Mesothelial cell of epicardium (in vitro differentiated cells): ENCODE data around the gene ACADVL. TPM values are rescaled to one million over a fixed set of nuclear protein-coding genes. Genes with fewer than 3 reads are reported as not detected.
A peak's percentile ranks its signal among the peaks of the same experiment; 100 is the strongest.

Experiments
- DNase-seq, 2 experiments: peaks; one replicate each; pipeline ENCODE4 v3.0.0; 2021; ENCODE audit warnings: low spot score in 2 of 2; ENCODE audit not compliant: unreplicated experiment in 2 of 2
- H3K27ac Mint-ChIP-seq: 2 replicates; pipeline ENCODE4 v1.8.0; 2021; ENCODE audit warnings: mixed read lengths
- H3K27me3 Mint-ChIP-seq: 2 replicates; pipeline ENCODE4 v1.8.0; 2021; ENCODE audit warnings: low read depth, mixed read lengths
- H3K36me3 Mint-ChIP-seq: 2 replicates; pipeline ENCODE4 v1.8.0; 2021; ENCODE audit warnings: mixed read lengths
- H3K4me1 Mint-ChIP-seq: 2 replicates; pipeline ENCODE4 v1.8.0; 2021; ENCODE audit warnings: mixed read lengths
- H3K4me3 Mint-ChIP-seq: 2 replicates; pipeline ENCODE4 v1.8.0; 2021; ENCODE audit warnings: mild to moderate bottlenecking, moderate library complexity, mixed read lengths
- H3K9me3 Mint-ChIP-seq: 2 replicates; pipeline ENCODE4 v1.8.0; 2021; ENCODE audit warnings: mixed read lengths
- total RNA-seq: library from RNA; stranded (reverse); gene quantifications from 3 replicates; pipeline ENCODE4 v1.2.1, GENCODE V29; 2021
- TF ChIP-seq, protein P1 (sequence below): fragments of 200-600 bp; sonication (generic); IDR thresholded peaks from one replicate; pipeline ENCODE4 v1.5.0; 2021; ENCODE audit warnings: antibody characterized with exemption; ENCODE audit not compliant: unreplicated experiment

ACADVL gene
- total RNA-seq, 1 donor from 2014 or later, result 424 TPM

GRCh38 chr17:7196651-7197401 lies 22.9 kb upstream of the ACADVL start:
- Mint-ChIP-seq H3K27me3 (no peaks in the 10 kb centered on the region), H3K27ac (no peak overlapping the region), H3K36me3 (peaks cover 21% of the 10 kb centered on the region)

DNA sequence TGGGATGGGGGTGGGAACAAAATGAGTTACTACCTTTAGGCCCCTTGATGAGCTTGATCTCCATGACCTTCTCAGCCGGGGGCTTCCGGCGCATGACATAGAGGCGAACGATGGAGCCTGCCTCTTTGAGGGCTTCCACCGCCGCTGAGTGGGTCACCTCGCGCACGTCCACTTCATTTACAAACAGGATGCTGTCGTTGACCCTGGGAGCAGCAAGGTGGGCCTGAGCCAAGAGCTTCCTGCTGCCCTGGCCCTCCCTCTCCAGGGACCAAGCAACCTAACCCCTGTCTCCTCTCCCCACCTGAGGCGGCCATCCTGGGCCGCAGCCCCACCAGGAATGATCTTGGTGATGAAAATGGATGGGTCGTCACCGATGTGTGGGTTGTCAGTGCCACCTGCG lies 16.3 kb upstream of the ACADVL start:
- H3K27me3 Mint-ChIP-seq, result no peaks in the 10 kb centered on the region
- no peaks in the 10 kb centered on the region for H3K9me3 Mint-ChIP-seq
- peak overlapping the region; percentile 21 for H3K4me3 Mint-ChIP-seq
- no peak overlapping the region for H3K27ac Mint-ChIP-seq
- peaks cover 6% of the 10 kb centered on the region for H3K36me3 Mint-ChIP-seq
- DNase-seq, result no peak
- H3K4me1 Mint-ChIP-seq, result peaks cover 39% of the 10 kb centered on the region
- TF ChIP-seq, protein P1, sequence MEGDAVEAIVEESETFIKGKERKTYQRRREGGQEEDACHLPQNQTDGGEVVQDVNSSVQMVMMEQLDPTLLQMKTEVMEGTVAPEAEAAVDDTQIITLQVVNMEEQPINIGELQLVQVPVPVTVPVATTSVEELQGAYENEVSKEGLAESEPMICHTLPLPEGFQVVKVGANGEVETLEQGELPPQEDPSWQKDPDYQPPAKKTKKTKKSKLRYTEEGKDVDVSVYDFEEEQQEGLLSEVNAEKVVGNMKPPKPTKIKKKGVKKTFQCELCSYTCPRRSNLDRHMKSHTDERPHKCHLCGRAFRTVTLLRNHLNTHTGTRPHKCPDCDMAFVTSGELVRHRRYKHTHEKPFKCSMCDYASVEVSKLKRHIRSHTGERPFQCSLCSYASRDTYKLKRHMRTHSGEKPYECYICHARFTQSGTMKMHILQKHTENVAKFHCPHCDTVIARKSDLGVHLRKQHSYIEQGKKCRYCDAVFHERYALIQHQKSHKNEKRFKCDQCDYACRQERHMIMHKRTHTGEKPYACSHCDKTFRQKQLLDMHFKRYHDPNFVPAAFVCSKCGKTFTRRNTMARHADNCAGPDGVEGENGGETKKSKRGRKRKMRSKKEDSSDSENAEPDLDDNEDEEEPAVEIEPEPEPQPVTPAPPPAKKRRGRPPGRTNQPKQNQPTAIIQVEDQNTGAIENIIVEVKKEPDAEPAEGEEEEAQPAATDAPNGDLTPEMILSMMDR, result no peak

More at GRCh38 chr17:7196651-7197401, 22.9 kb upstream of the ACADVL start:
- DNase-seq, result no peak
- H3K4me3 Mint-ChIP-seq, result no peak overlapping the region
- TF ChIP-seq, protein P1, result no peak
- no peaks in the 10 kb centered on the region for H3K9me3 Mint-ChIP-seq
- H3K4me1 Mint-ChIP-seq, result no peaks in the 10 kb centered on the region

GRCh38 chr17:7204336-7204735 lies 15.4 kb upstream of the ACADVL start:
- Mint-ChIP-seq H3K9me3 (no peaks in the 10 kb centered on the region), H3K4me3 (peak overlapping the region; percentile 68), H3K27ac (no peak overlapping the region), H3K27me3 (no peaks in the 10 kb centered on the region), H3K4me1 (peaks cover 45% of the 10 kb centered on the region), H3K36me3 (peaks cover 6% of the 10 kb centered on the region)
- TF ChIP-seq, protein P1, result no peak
- no peak for DNase-seq

DNA sequence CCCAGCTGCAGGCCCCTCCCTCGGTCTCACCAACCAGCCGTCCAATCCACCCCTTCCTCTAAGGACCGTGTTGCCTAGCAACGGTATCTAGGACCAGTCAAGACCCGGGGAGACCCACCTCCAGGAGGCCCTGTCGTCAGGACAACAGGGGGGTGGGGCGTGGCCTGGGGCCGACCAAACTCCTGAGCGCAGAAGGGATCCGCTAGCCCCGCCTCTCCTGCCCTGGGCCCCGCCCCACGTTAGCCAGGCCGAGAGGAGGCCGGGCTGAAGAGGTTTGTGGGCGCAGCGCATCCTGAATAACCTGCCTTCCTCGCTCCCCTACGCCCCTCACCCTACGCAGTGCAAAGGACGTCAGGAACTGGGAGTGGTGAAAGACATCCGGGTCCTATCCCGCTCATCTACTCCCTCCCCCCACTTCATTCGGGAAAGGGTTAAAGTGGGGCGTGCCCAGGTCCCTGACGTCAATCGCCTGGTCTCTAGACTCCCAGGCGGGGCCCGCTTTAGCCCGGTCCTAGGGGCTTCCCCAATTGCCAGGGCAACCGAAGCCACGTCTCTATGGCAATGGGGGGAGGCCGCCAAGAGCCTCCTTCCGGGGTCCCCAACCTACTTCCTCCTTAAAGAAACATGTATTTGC lies 14.8 kb upstream of the ACADVL start:
- H3K27me3 Mint-ChIP-seq, result no peaks in the 10 kb centered on the region
- peak overlapping the region; percentile 68 for H3K4me3 Mint-ChIP-seq

DNA sequence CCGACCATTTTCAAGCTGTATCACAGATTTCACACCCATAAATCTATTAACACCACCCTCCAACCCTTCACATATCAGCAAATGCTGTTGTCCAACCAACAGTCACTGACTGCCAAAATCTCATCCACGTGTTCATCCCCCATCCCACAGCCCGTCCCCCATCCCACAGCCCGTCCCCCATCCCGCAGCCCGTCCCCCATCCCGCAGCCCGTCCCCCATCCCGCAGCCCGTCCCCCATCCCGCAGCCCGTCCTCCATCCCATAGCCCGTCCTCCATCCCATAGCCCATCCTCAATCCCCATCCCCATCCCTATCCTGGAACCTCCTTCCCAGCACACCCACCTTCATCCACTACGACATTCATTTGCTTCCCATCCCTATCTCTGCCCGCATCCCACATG lies 14.2 kb upstream of the ACADVL start:
- TF ChIP-seq, protein P1, result no peak
- H3K36me3 Mint-ChIP-seq, result peaks cover 6% of the 10 kb centered on the region
- peak overlapping the region; percentile 68 for H3K4me3 Mint-ChIP-seq
- peaks cover 51% of the 10 kb centered on the region for H3K4me1 Mint-ChIP-seq
- H3K27ac Mint-ChIP-seq, result peak overlapping the region; percentile 81
- no peak for DNase-seq
- H3K9me3 Mint-ChIP-seq, result no peaks in the 10 kb centered on the region
- no peaks in the 10 kb centered on the region for H3K27me3 Mint-ChIP-seq

More for the DNA sequence above, 14.8 kb upstream of the ACADVL start:
- Mint-ChIP-seq H3K4me1 (peaks cover 45% of the 10 kb centered on the region), H3K9me3 (no peaks in the 10 kb centered on the region), H3K27ac (peak overlapping the region; percentile 77), H3K36me3 (peaks cover 6% of the 10 kb centered on the region)
- TF ChIP-seq, protein P1, result no peak
- DNase-seq, result peak; percentile 76 to 88
